Spleen (tissue), 11 donors: ENCODE results near the gene APOL5. TPM values are rescaled to one million over a fixed set of nuclear protein-coding genes. Genes with fewer than 3 reads are reported as not detected.

Experiments
- DNase-seq: peaks from one replicate; pipeline ENCODE4 v3.0.0-alpha.2; 2020
- H3K27ac ChIP-seq, 8 donors: fragments of 200-600 bp; sonication (generic) in 7 of 8; 1 replicate in 4 of 8; 2 replicates in 4 of 8; pipeline versions ENCODE4 v1.5.0 to v1.8.0; 2016 to 2021; ENCODE audit warnings: inconsistent platforms in 4 of 8, mild to moderate bottlenecking in 4 of 8, moderate library complexity in 1 of 8
- H3K27me3 ChIP-seq, 7 donors: fragments of 200-600 bp; sonication (generic) in 6 of 7; replicated peaks in 1 of 7; 1 replicate in 4 of 7; 2 replicates in 3 of 7; pipeline versions ENCODE4 v1.5.0 to v1.8.0; 2016 to 2021; ENCODE audit warnings: inconsistent platforms in 3 of 7, mild to moderate bottlenecking in 1 of 7
- H3K36me3 ChIP-seq, 6 donors: fragments of 200-600 bp; sonication (generic) in 5 of 6; 1 replicate in 4 of 6; 2 replicates in 2 of 6; pipeline versions ENCODE4 v1.5.0 to v1.8.0; 2016 to 2021; ENCODE audit warnings: inconsistent platforms in 2 of 6
- H3K4me1 ChIP-seq, 6 donors: fragments of 200-600 bp; sonication (generic) in 5 of 6; 1 replicate in 3 of 6; 2 replicates in 3 of 6; pipeline versions ENCODE4 v1.5.0 to v1.8.0; 2016 to 2021; ENCODE audit warnings: inconsistent platforms in 3 of 6
- H3K4me3 ChIP-seq, 8 donors: fragments of 200-600 bp; sonication (generic) in 7 of 8; 1 replicate in 4 of 8; 2 replicates in 4 of 8; pipeline versions ENCODE4 v1.5.0 to v1.8.0; 2016 to 2021; ENCODE audit warnings: inconsistent platforms in 4 of 8, mild to moderate bottlenecking in 4 of 8, moderate library complexity in 2 of 8
- H3K9me3 ChIP-seq, 8 donors: fragments of 200-600 bp; sonication (generic) in 7 of 8; 1 replicate in 4 of 8; 2 replicates in 4 of 8; pipeline versions ENCODE4 v1.5.0 to v1.8.0; 2016 to 2021; ENCODE audit warnings: inconsistent platforms in 4 of 8
- POLR2A ChIP-seq, 3 donors: fragments of 450-650 bp; IDR thresholded peaks; one replicate each; pipeline ENCODE4 v1.5.1; 2017; ENCODE audit warnings: antibody characterized with exemption in 3 of 3, mild to moderate bottlenecking in 1 of 3
- POLR2AphosphoS5 ChIP-seq, 3 donors: sonication (generic); formaldehyde crosslinking; IDR thresholded peaks; one replicate each; pipeline ENCODE4 v1.5.1; 2017; ENCODE audit warnings: antibody characterized with exemption in 3 of 3
- WGBS, 5 donors: extraction: QIAGEN DNeasy Blood & Tissue Kit in 3 of 5; methylation state at CpG; one replicate each; pipeline versions ENCODE4 v1.1.5 to v1.1.7; 2013 to 2018; 5-methylcytosine and 5-hydroxymethylcytosine counted together
- intact Hi-C: fragments of 100-400 bp; cut with DNase I; formaldehyde crosslinking; loops from one replicate; pipeline ENCODE4 v1.15.0; 2023; ENCODE audit warnings: low total_unique reads
- polyA plus RNA-seq, 3 donors: library from polyadenylated mRNA; stranded (reverse); fragments of 200-250 nt; gene quantifications; one replicate each; pipeline ENCODE4 v1.2.1, GENCODE V29; 2013
- total RNA-seq, 7 donors: library from RNA; depleted of rRNA in 3 of 7; stranded (reverse); fragments of >200 nt in 3 of 7; fragmentation: NEBNext Ultra II Directional in 4 of 7; extraction: Animal tissue kit (Norgen Biotek cat#: 25700) in 4 of 7; gene quantifications; one replicate each; pipeline versions ENCODE4 v1.1.0 to v1.2.1, GENCODE V29; 2016 to 2021
- TF ChIP-seq, protein P1 (sequence below), 11 experiments: fragments of 200-600 bp in 7 of 11; fragments of 450-650 bp in 4 of 11; sonication (generic) in 4 of 11; IDR thresholded peaks in 8 of 11; conservative IDR thresholded peaks in 3 of 11; 1 replicate in 7 of 11; 2 replicates in 4 of 11; pipeline versions ENCODE4 v1.4.0 to v1.8.0; 2016 to 2021; ENCODE audit warnings: antibody characterized with exemption in 11 of 11, inconsistent platforms in 4 of 11, mild to moderate bottlenecking in 1 of 11
- donor health status: healthy with polysubstance abuse.
- donor health status: DM: no; HTN: no; CAD: no; lungs with moderate emphysema.
- donor health status: DM: no; HTN: no; CAD: no.
- donor health status: Bipolar disorder and iron deficiency.
- donor health status: healthy.
- donor health status: DM: no; HTN: no; CAD: no.
- donor health status: DM: yes; HTN: yes; CAD: no.

APOL5 gene
- total and polyA plus RNA-seq, 10 donors, result not detected

DNA sequence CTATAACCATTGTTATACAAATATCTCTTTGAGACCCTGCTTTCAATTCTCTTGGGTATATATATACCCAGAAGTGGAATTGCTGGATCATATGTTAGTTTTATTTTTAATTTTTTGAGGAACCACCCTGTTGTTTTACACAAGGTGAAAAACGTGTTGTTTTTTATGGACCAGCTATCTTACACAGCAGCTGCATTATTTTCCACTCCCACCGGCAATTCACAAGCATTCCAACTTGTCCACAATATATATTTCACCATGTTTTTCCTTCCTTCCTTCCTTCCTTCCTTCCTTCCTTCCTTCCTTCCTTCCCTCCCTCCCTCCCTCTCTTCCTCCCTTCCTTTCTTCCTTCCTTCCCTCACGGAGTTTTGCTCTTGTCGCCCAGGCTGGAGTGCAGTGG, 6.3 kb upstream of the APOL5 start:
- 62 to 74% (median 67%) methylated on average over 4 of the region's 4 CpGs for WGBS, 5 donors
- Histone ChIP-seq H3K9me3 (peaks cover 0 to 13% (median 9%) of the 10 kb centered on the region in 8 donors), H3K27me3 (peaks cover 0 to 22% (median 0%) of the 10 kb centered on the region in 7 donors), H3K4me3 (no peak overlapping the region), H3K36me3 (no peaks in the 10 kb centered on the region), H3K27ac (no peak overlapping the region), H3K4me1 (no peaks in the 10 kb centered on the region)
- TF ChIP-seq, protein P1, sequence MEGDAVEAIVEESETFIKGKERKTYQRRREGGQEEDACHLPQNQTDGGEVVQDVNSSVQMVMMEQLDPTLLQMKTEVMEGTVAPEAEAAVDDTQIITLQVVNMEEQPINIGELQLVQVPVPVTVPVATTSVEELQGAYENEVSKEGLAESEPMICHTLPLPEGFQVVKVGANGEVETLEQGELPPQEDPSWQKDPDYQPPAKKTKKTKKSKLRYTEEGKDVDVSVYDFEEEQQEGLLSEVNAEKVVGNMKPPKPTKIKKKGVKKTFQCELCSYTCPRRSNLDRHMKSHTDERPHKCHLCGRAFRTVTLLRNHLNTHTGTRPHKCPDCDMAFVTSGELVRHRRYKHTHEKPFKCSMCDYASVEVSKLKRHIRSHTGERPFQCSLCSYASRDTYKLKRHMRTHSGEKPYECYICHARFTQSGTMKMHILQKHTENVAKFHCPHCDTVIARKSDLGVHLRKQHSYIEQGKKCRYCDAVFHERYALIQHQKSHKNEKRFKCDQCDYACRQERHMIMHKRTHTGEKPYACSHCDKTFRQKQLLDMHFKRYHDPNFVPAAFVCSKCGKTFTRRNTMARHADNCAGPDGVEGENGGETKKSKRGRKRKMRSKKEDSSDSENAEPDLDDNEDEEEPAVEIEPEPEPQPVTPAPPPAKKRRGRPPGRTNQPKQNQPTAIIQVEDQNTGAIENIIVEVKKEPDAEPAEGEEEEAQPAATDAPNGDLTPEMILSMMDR (IDR thresholded peaks at IDR 0.05 in 8 of 11, conservative IDR thresholded peaks at IDR 0.05 in 3 of 11), result no peak
- no peak for TF ChIP-seq POLR2AphosphoS5 (IDR thresholded peaks at IDR 0.05)
- TF ChIP-seq POLR2A (IDR thresholded peaks at IDR 0.05), result no peak
- DNase-seq, result no peak
- intact Hi-C loops, result no loop called here

DNA sequence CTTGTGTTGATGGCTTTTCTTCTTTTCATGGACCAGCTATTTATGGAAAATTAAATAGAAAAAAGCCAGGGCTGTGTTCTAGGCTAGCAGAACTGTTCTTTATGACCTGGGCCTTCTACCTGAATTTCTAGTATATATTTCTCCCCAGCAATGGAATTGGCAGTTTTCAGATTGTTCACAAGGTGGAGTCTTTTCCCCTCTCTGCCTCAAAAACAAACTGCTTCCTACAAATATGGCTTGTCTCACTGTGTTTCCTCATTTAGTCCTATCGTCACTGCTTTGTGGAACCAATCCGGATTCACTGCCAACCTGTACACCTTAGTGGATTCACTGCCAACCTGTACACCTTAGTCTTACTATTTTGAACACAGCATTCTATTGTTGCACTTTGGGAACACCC, 5.0 kb upstream of the APOL5 start:
- H3K27me3 ChIP-seq, result peaks cover 0 to 25% (median 0%) of the 10 kb centered on the region in 7 donors
- H3K4me3 ChIP-seq, result no peak overlapping the region
- intact Hi-C loops, result no loop called here
- no peak for DNase-seq
- no peaks in the 10 kb centered on the region for H3K4me1 ChIP-seq
- peaks cover 0 to 13% (median 9%) of the 10 kb centered on the region in 8 donors for H3K9me3 ChIP-seq
- no peak overlapping the region for H3K27ac ChIP-seq
- no peaks in the 10 kb centered on the region for H3K36me3 ChIP-seq
- TF ChIP-seq, protein P1 (IDR thresholded peaks at IDR 0.05 in 8 of 11, conservative IDR thresholded peaks at IDR 0.05 in 3 of 11), result no peak
- TF ChIP-seq POLR2A (IDR thresholded peaks at IDR 0.05), result no peak
- no peak for TF ChIP-seq POLR2AphosphoS5 (IDR thresholded peaks at IDR 0.05)
- WGBS, 5 donors, result 82 to 96% (median 91%) methylated on average over 2 of the region's 2 CpGs

DNA sequence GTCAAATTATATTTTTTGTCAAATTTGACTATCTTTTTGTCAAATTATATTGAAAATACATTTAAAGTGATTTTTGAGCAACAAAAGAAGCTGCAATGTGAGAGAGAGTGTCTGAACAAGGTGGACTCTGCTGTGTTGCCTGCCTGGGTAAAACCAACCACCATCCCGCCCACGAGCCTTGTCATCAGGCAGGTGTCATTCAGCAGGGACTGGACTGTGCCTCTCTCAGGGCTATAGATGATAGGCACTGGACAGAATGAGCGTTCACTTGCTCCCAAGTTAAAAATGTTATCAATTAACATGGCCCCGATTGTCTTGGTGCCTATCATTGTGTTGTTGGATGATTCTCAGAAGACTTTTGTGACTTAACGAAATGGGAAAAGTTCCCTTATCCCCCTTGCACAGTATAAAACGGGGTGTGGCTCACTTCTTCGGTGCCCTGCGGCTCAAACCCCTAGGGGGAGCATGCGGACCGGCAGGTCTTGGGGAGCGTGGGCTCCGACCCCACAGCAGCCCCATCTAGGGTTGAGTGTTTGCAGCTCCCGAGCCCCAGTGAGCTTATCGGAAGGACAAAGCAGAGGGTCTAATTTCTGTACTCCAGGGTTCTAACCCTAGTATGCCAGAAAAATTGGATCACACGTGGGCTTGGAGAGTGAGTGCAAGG, 1.7 kb downstream of the APOL5 start:
- TF ChIP-seq POLR2AphosphoS5 (IDR thresholded peaks at IDR 0.05) (no peak), POLR2A (IDR thresholded peaks at IDR 0.05) (no peak)
- TF ChIP-seq, protein P1 (IDR thresholded peaks at IDR 0.05 in 8 of 11, conservative IDR thresholded peaks at IDR 0.05 in 3 of 11), result no peak

DNA sequence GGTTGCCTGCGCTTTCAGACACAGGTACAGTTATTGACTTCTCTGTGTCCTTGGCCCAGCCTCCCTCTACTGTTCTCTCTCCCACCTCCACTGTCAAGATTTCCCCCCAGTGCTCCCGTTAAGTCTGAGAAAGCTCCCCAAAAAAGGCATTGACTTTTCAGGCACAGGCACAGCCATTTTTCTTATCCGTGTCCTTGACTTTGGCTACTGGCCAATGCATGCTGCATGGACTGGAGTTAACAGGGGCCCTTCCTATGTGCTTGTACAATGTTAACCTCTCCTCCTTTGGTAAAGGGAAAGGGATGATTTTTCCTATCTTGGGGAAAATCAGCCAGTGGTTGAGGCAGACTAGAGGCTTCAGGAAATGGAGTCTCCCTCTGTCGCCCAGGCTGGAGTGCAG, 4.3 kb downstream of the APOL5 start:
- Histone ChIP-seq H3K9me3 (peaks cover 0 to 8% (median 0%) of the 10 kb centered on the region in 8 donors), H3K36me3 (no peaks in the 10 kb centered on the region), H3K27ac (no peak overlapping the region), H3K27me3 (peaks cover 0 to 8% (median 0%) of the 10 kb centered on the region in 7 donors), H3K4me3 (no peak overlapping the region), H3K4me1 (no peaks in the 10 kb centered on the region)
- TF ChIP-seq POLR2A (IDR thresholded peaks at IDR 0.05), result no peak
- no peak for TF ChIP-seq POLR2AphosphoS5 (IDR thresholded peaks at IDR 0.05)
- TF ChIP-seq, protein P1 (IDR thresholded peaks at IDR 0.05 in 8 of 11, conservative IDR thresholded peaks at IDR 0.05 in 3 of 11), result no peak
- DNase-seq, result no peak
- 69 to 85% (median 77%) methylated on average over 4 of the region's 4 CpGs for WGBS, 5 donors
- intact Hi-C loops, result no loop called here

More for the DNA sequence above, 1.7 kb downstream of the APOL5 start:
- H3K4me1 ChIP-seq, result no peaks in the 10 kb centered on the region
- intact Hi-C loops, result no loop called here
- H3K27ac ChIP-seq, result no peak overlapping the region
- WGBS, 5 donors, result 81 to 87% (median 82%) methylated on average over 14 to 15 of the region's 15 CpGs
- peaks cover 0 to 13% (median 0%) of the 10 kb centered on the region in 7 donors for H3K27me3 ChIP-seq
- no peaks in the 10 kb centered on the region for H3K36me3 ChIP-seq
- H3K9me3 ChIP-seq, result peaks cover 0 to 8% (median 0%) of the 10 kb centered on the region in 8 donors
- no peak overlapping the region for H3K4me3 ChIP-seq
- DNase-seq, result no peak
